ENCODE measurements around the gene MAPK1IP1L. TPM values are rescaled to one million over a fixed set of nuclear protein-coding genes. Genes with fewer than 3 reads are reported as not detected.

MAPK1IP1L gene
- total and polyA plus RNA-seq, 4 donors = 28.2 to 101 (median 62.7) TPM

DNA sequence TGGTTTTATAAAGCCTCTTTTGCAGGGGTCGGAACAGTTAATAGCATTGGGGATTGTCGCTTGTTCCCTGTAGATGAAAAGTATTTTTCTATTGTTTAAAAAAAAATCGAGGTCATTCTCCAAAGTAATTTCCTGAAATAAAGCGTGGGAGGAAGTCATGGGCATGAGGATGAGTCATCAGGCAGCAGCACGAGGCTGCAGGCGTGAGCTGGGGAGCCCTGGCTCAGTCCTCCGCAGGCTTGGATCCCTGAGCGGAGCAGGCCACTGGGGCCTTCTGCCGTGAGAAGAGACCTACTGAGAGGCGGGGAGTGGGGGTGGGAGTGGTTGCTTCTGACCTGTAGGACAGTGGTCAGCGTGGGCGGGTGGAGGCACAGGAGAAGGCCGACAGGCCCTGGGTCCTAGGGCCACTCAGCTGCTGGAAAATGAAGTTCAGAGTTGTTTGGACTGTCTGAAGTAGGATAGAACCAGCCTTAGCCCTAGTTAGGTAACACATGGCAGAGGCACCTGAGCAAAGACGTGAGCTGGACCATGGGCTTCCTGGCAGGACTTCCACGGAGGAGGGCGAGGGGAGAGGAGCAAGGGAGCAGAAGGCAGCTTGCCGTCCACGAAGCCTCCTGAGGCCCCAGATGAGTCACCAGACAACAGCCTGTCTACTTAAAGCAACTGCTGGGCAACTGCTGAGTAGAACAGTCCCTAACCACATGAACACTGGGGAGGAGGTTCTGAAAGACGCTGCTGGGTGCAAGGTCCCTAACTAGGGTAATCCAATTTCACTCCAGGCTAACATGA is 56.5 kb downstream of the MAPK1IP1L start:
- H3K4me3 ChIP-seq (ENCODE audit: low read length in 2 of 2) = peak overlapping the region in 1 of 2 donors; percentile 10
- intact Hi-C loops (cut with DNase I) = no loop called here

DNA sequence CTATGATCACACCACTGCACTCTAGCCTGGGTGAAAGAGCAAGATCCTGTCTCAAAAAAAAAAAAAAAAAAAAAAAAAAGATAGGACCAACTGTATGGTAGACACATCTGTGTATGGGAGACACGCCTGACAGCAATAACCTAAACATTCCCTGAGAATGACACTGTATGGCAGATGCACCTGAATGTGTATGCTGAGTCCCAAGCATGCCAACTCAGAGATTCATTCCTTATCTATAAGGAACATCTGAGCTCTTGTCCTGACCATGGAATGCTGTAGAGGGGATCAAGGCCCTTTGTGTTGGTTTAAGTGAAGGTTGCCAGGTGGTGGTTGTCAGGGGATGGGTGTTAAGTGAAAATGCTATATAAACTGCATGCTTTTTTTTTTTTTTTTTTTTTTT is 58.4 kb downstream of the MAPK1IP1L start:
- Histone ChIP-seq H3K36me3 (ENCODE audit: control insufficient read depth in 1 of 2, insufficient read depth in 2 of 2, low read length in 1 of 2) (no peaks in the 10 kb centered on the region), H3K9me3 (ENCODE audit: control insufficient read depth, low read length) (no peaks in the 10 kb centered on the region), H3K4me3 (ENCODE audit: low read length in 2 of 2) (no peak overlapping the region), H3K27me3 (ENCODE audit: control insufficient read depth in 1 of 2, insufficient read depth in 2 of 2, low read length in 1 of 2) (no peaks in the 10 kb centered on the region), H3K27ac (ENCODE audit: low read depth in 1 of 2, low read length in 2 of 2) (no peak overlapping the region), H3K4me1 (ENCODE audit: control insufficient read depth in 1 of 2, insufficient read depth in 2 of 2, low read length in 2 of 2) (no peaks in the 10 kb centered on the region)
- DNase-seq (no peak), ATAC-seq (ENCODE audit: low FRiP score) (no peak)
- 100% methylated on average over 1 of the region's 1 CpG for WGBS, 2 donors
- intact Hi-C loops (cut with DNase I) = no loop called here

More for the DNA sequence above, 56.5 kb downstream of the MAPK1IP1L start:
- Histone ChIP-seq H3K27me3 (ENCODE audit: control insufficient read depth in 1 of 2, insufficient read depth in 2 of 2, low read length in 1 of 2) (no peaks in the 10 kb centered on the region), H3K4me1 (ENCODE audit: control insufficient read depth in 1 of 2, insufficient read depth in 2 of 2, low read length in 2 of 2) (peaks cover 0 to 2% of the 10 kb centered on the region in 2 donors), H3K36me3 (ENCODE audit: control insufficient read depth in 1 of 2, insufficient read depth in 2 of 2, low read length in 1 of 2) (no peaks in the 10 kb centered on the region), H3K9me3 (ENCODE audit: control insufficient read depth, low read length) (peaks cover 2% of the 10 kb centered on the region), H3K27ac (ENCODE audit: low read depth in 1 of 2, low read length in 2 of 2) (peak overlapping the region; percentile 90 to 99)
- 4 to 5% methylated on average over 19 of the region's 19 CpGs for WGBS, 2 donors
- ATAC-seq (ENCODE audit: low FRiP score) (peak; percentile 97), DNase-seq (peak; percentile 95)

DNA sequence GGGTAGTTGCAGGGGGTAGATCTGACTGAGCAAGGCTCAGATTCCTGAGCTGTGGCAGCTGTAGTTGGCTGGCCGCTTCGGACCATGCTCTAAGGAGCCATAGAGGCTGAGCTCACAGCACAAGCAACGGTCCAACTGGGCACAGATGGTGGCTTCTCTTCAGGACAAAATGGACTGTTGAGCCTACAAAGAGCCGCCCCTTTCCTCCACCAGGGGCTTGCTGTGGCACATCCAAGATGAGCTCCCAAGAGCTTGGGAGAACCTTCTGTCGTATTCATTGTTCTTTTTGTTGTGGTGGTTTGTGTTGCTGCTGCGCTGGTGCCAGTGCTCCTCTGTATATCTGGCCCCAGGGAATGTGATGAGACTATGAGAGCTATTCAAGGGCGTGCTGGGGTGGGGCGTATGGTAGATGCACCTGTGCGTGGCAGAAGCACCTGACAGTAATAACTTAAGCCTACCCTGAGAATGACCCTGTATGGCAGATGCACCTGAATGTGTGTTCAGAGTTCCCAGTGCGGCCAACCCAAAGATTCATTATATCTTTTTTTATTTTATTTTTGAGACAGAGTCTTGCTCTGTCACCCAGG is 59.8 kb downstream of the MAPK1IP1L start:
- DNase-seq = no peak
- no peak overlapping the region for H3K27ac ChIP-seq (ENCODE audit: low read depth in 1 of 2, low read length in 2 of 2)
- 96% methylated on average over 10 of the region's 10 CpGs for WGBS, 2 donors
- no peak for ATAC-seq (ENCODE audit: low FRiP score)
- H3K4me3 ChIP-seq (ENCODE audit: low read length in 2 of 2) = no peak overlapping the region
- intact Hi-C loops (cut with DNase I) = no loop called here
- no peaks in the 10 kb centered on the region for H3K9me3 ChIP-seq (ENCODE audit: control insufficient read depth, low read length)
- H3K36me3 ChIP-seq (ENCODE audit: control insufficient read depth in 1 of 2, insufficient read depth in 2 of 2, low read length in 1 of 2) = no peaks in the 10 kb centered on the region
- no peaks in the 10 kb centered on the region for H3K4me1 ChIP-seq (ENCODE audit: control insufficient read depth in 1 of 2, insufficient read depth in 2 of 2, low read length in 2 of 2)
- H3K27me3 ChIP-seq (ENCODE audit: control insufficient read depth in 1 of 2, insufficient read depth in 2 of 2, low read length in 1 of 2) = no peaks in the 10 kb centered on the region

DNA sequence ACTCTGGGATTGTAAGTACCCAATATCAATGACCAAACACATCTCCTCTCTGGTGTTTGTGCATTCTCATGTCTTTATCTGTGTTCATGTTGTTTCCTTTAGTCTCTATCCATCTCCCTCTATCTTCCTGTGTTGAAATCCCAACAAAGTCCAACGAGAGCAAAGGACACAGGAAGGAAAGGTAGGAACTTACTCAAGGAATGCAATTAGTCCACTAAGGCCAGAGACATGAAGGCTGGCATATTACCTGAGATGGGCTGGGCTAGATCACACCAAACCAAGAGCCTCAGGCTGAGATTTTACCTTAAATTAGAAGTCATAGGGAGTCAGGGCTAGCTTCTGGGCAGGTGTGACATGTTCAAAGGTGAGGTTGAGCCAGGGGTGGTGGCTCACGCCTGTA is 63.3 kb downstream of the MAPK1IP1L start:
- intact Hi-C loops (cut with DNase I) = no loop called here
- ATAC-seq (ENCODE audit: low FRiP score) (no peak), DNase-seq (no peak)
- WGBS, 2 donors = 83 to 98% methylated on average over 2 of the region's 2 CpGs
- no peaks in the 10 kb centered on the region for H3K27me3 ChIP-seq (ENCODE audit: control insufficient read depth in 1 of 2, insufficient read depth in 2 of 2, low read length in 1 of 2)
- no peaks in the 10 kb centered on the region for H3K4me1 ChIP-seq (ENCODE audit: control insufficient read depth in 1 of 2, insufficient read depth in 2 of 2, low read length in 2 of 2)
- H3K36me3 ChIP-seq (ENCODE audit: control insufficient read depth in 1 of 2, insufficient read depth in 2 of 2, low read length in 1 of 2) = no peaks in the 10 kb centered on the region
- no peak overlapping the region for H3K27ac ChIP-seq (ENCODE audit: low read depth in 1 of 2, low read length in 2 of 2)
- no peaks in the 10 kb centered on the region for H3K9me3 ChIP-seq (ENCODE audit: control insufficient read depth, low read length)
- no peak overlapping the region for H3K4me3 ChIP-seq (ENCODE audit: low read length in 2 of 2)

DNA sequence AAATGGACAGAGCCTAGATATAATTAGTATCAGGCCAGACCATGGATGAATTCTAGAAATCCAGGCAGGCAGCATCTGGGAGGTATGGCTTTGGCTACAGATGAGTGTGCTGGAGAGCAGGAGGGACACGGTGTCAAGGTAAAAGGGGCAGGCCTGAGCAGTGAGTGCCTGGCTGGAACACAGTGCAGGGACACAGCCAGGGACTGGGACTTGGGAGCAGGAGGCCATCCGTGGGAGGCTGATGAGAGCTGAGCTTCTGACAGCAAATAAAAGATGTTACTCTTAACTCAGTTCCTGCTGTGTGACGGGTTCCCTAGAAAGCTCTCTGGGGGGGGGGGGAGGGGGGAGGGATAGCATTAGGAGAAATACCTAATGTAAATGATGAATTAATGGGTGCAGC is 64.0 kb downstream of the MAPK1IP1L start:
- Histone ChIP-seq H3K4me1 (ENCODE audit: control insufficient read depth in 1 of 2, insufficient read depth in 2 of 2, low read length in 2 of 2) (no peaks in the 10 kb centered on the region), H3K27me3 (ENCODE audit: control insufficient read depth in 1 of 2, insufficient read depth in 2 of 2, low read length in 1 of 2) (no peaks in the 10 kb centered on the region), H3K36me3 (ENCODE audit: control insufficient read depth in 1 of 2, insufficient read depth in 2 of 2, low read length in 1 of 2) (no peaks in the 10 kb centered on the region), H3K9me3 (ENCODE audit: control insufficient read depth, low read length) (no peaks in the 10 kb centered on the region), H3K27ac (ENCODE audit: low read depth in 1 of 2, low read length in 2 of 2) (no peak overlapping the region), H3K4me3 (ENCODE audit: low read length in 2 of 2) (no peak overlapping the region)
- ATAC-seq (ENCODE audit: low FRiP score) (no peak), DNase-seq (no peak)
- intact Hi-C loops (cut with DNase I) = no loop called here
- WGBS, 2 donors = 74 to 82% methylated on average over 3 of the region's 3 CpGs

DNA sequence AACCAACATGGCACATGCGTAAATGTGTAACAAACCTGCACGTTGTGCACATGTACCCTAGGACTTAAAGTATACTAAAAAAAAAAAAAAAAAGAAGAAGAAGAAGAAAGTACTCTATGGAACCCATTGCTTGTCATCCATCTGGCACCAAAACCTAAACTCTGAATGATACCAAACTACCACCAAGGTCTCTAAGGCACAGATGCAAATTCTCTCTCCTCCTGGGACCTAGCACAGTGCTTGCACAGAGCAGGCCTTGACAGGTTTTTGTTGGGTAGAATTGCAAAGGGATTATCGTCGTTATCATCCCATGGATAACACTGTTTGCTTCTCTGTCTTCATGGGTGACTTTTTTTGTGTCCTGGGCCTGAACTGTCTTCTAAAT is 64.4 kb downstream of the MAPK1IP1L start:
- Histone ChIP-seq H3K4me3 (ENCODE audit: low read length in 2 of 2) (no peak overlapping the region), H3K27ac (ENCODE audit: low read depth in 1 of 2, low read length in 2 of 2) (no peak overlapping the region), H3K27me3 (ENCODE audit: control insufficient read depth in 1 of 2, insufficient read depth in 2 of 2, low read length in 1 of 2) (no peaks in the 10 kb centered on the region), H3K36me3 (ENCODE audit: control insufficient read depth in 1 of 2, insufficient read depth in 2 of 2, low read length in 1 of 2) (no peaks in the 10 kb centered on the region), H3K4me1 (ENCODE audit: control insufficient read depth in 1 of 2, insufficient read depth in 2 of 2, low read length in 2 of 2) (no peaks in the 10 kb centered on the region), H3K9me3 (ENCODE audit: control insufficient read depth, low read length) (no peaks in the 10 kb centered on the region)
- DNase-seq (no peak), ATAC-seq (ENCODE audit: low FRiP score) (no peak)
- intact Hi-C loops (cut with DNase I) = no loop called here
- 93 to 96% methylated on average over 4 of the region's 4 CpGs for WGBS, 2 donors

DNA sequence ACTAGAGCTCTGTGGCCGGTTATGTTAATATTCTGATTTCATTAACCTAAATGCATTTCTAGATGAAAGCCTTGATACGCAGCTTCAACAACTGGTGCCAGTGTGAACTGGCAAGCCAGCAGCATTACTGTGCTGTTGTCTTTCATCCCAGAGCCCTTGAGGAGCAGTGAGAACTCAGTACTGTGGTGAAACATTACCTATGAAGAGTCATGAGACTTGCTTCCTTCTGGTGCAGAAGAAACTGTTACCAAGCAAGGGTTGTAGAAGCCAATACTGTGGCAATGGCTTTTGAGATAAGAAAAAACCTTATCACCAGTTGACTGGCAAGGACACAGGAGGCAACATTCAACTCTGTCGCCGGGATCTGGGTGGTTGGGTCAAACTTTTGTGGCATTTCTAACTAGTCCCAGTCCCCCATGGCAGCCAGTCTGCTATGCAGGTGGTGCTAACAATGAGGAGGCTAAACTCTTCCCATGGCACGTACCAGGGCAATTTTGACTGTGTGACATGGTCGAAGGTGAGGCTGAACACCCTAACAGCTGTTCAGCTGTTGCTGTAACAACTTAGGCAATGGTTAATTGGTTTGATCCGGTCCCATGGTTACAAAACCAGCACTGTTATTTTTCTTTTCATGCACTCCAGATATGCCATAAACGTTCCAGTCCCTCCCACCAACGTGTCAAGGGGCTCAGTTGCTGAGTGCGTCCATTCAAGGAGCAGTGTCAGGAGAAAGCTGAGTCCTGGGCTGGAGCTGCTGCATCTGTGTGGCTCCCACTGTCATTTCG is 65.0 kb downstream of the MAPK1IP1L start:
- Histone ChIP-seq H3K4me1 (ENCODE audit: control insufficient read depth in 1 of 2, insufficient read depth in 2 of 2, low read length in 2 of 2) (no peaks in the 10 kb centered on the region), H3K27ac (ENCODE audit: low read depth in 1 of 2, low read length in 2 of 2) (no peak overlapping the region), H3K9me3 (ENCODE audit: control insufficient read depth, low read length) (no peaks in the 10 kb centered on the region), H3K36me3 (ENCODE audit: control insufficient read depth in 1 of 2, insufficient read depth in 2 of 2, low read length in 1 of 2) (no peaks in the 10 kb centered on the region), H3K4me3 (ENCODE audit: low read length in 2 of 2) (no peak overlapping the region), H3K27me3 (ENCODE audit: control insufficient read depth in 1 of 2, insufficient read depth in 2 of 2, low read length in 1 of 2) (no peaks in the 10 kb centered on the region)
- WGBS, 2 donors = 66 to 71% methylated on average over 11 of the region's 11 CpGs
- intact Hi-C loops (cut with DNase I) = no loop called here
- DNase-seq (no peak), ATAC-seq (ENCODE audit: low FRiP score) (no peak)

DNA sequence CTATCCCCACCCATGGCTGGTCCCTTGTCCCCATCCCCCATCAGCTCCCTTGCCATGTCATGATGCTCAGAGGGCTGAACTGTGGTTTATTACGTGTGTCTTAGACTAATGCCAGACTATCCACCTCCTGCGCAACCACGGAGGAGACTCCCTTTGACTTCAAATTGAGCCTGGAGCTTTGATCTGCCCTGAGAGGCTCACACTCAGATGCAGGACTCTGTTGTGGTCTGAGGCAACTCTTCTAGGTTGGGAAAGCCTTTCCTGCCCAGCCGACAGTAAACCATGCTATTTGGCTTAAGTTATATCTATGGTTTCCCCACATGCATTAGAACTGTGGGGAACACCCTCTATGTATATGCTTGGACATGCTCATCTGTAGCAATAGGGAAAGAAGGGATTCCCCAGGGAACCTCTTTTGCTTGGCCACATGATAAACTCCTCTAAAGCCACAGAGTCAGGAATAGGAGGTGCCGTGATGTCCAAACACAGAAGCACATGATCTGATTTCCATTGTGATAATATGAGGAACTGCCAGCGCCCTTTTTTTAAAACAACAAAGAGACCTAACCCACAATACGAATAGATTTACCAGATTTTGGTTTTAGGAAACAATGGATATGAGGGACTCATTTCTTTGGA is 66.5 kb downstream of the MAPK1IP1L start:
- H3K9me3 ChIP-seq (ENCODE audit: control insufficient read depth, low read length) = no peaks in the 10 kb centered on the region
- DNase-seq (no peak), ATAC-seq (ENCODE audit: low FRiP score) (no peak)
- 85 to 93% methylated on average over 7 of the region's 7 CpGs for WGBS, 2 donors
- H3K27me3 ChIP-seq (ENCODE audit: control insufficient read depth in 1 of 2, insufficient read depth in 2 of 2, low read length in 1 of 2) = no peaks in the 10 kb centered on the region
- H3K36me3 ChIP-seq (ENCODE audit: control insufficient read depth in 1 of 2, insufficient read depth in 2 of 2, low read length in 1 of 2) = no peaks in the 10 kb centered on the region
- intact Hi-C loops (cut with DNase I) = no loop called here
- H3K27ac ChIP-seq (ENCODE audit: low read depth in 1 of 2, low read length in 2 of 2) = no peak overlapping the region
- H3K4me1 ChIP-seq (ENCODE audit: control insufficient read depth in 1 of 2, insufficient read depth in 2 of 2, low read length in 2 of 2) = no peaks in the 10 kb centered on the region
- no peak overlapping the region for H3K4me3 ChIP-seq (ENCODE audit: low read length in 2 of 2)

All from aorta (tissue), 5 donors.